NCI-H510A (cell line): ENCODE data around the gene SPEM3.

Experiments
- DNase-seq: peaks from one replicate; lab custom pipeline; 2025; lab: John Stamatoyannopoulos, UW

SPEM3 gene

GRCh38 chr17:7403977-7404736, 24.5 kb upstream of the SPEM3 start, which contains the start of gene TMEM256:
Gene TMEM256, minus strand, starts transcription at chr17:7404097. Its CDS starts 13 bp downstream, at chr17:7404084.
- DNase-seq: peak; percentile 98

- peak; percentile 55 for DNase-seq
Observed at GRCh38 chr17:7404737-7405349, 23.8 kb upstream of the SPEM3 start.

GRCh38 chr17:7405350-7406234, 23.1 kb upstream of the SPEM3 start:
- no peak for DNase-seq

- DNase-seq: no peak
Observed at GRCh38 chr17:7406235-7406825, 22.3 kb upstream of the SPEM3 start.

- DNase-seq: no peak
Observed at GRCh38 chr17:7407082-7407481, 21.6 kb upstream of the SPEM3 start.

GRCh38 chr17:7407485-7408251, 21.0 kb upstream of the SPEM3 start, which contains the start of gene NLGN2:
Gene NLGN2, plus strand, starts transcription at chr17:7407845. Its CDS starts 411 bp downstream, at chr17:7408256.
- DNase-seq: no peak

- DNase-seq: no peak
Observed at GRCh38 chr17:7408252-7408727, 20.4 kb upstream of the SPEM3 start.

GRCh38 chr17:7408863-7409262, 19.8 kb upstream of the SPEM3 start:
- DNase-seq: no peak

GRCh38 chr17:7409716-7410115, 18.9 kb upstream of the SPEM3 start:
- DNase-seq: no peak

GRCh38 chr17:7410634-7411426, 17.8 kb upstream of the SPEM3 start:
- no peak for DNase-seq

GRCh38 chr17:7411427-7411750, 17.3 kb upstream of the SPEM3 start:
- no peak for DNase-seq

- no peak for DNase-seq
Observed at GRCh38 chr17:7413346-7413985, 15.2 kb upstream of the SPEM3 start.

GRCh38 chr17:7414837-7415236, 13.8 kb upstream of the SPEM3 start:
- no peak for DNase-seq

GRCh38 chr17:7415784-7416183, 12.9 kb upstream of the SPEM3 start:
- DNase-seq: no peak

- no peak for DNase-seq
Observed at GRCh38 chr17:7416323-7416722, 12.3 kb upstream of the SPEM3 start.

GRCh38 chr17:7417056-7417655, 11.5 kb upstream of the SPEM3 start:
- DNase-seq: no peak

GRCh38 chr17:7418472-7419152, 10.0 kb upstream of the SPEM3 start:
- no peak for DNase-seq

- DNase-seq: no peak
Observed at GRCh38 chr17:7419819-7420610, 8.6 kb upstream of the SPEM3 start, which contains the start of gene SPEM1. Gene SPEM1, plus strand, starts transcription at chr17:7420324. Its CDS starts 61 bp downstream, at chr17:7420385.
